Activated gamma-delta T cell treated with Interleukin-2 at 50 U/mL for 16 hours (primary cell): Measurements from ENCODE around the gene PCF11.
A peak's percentile ranks its signal among the peaks of the same experiment; 100 is the strongest.
"Not testable (repeated sequence)": the region's sequence is repeated elsewhere in the genome, so short reads cannot be mapped to it uniquely, and the experiment has no call there.

Source experiments
- DNase-seq: peaks from one replicate; pipeline ENCODE4 v3.0.0-alpha.2; 2020

The PCF11 gene

DNA sequence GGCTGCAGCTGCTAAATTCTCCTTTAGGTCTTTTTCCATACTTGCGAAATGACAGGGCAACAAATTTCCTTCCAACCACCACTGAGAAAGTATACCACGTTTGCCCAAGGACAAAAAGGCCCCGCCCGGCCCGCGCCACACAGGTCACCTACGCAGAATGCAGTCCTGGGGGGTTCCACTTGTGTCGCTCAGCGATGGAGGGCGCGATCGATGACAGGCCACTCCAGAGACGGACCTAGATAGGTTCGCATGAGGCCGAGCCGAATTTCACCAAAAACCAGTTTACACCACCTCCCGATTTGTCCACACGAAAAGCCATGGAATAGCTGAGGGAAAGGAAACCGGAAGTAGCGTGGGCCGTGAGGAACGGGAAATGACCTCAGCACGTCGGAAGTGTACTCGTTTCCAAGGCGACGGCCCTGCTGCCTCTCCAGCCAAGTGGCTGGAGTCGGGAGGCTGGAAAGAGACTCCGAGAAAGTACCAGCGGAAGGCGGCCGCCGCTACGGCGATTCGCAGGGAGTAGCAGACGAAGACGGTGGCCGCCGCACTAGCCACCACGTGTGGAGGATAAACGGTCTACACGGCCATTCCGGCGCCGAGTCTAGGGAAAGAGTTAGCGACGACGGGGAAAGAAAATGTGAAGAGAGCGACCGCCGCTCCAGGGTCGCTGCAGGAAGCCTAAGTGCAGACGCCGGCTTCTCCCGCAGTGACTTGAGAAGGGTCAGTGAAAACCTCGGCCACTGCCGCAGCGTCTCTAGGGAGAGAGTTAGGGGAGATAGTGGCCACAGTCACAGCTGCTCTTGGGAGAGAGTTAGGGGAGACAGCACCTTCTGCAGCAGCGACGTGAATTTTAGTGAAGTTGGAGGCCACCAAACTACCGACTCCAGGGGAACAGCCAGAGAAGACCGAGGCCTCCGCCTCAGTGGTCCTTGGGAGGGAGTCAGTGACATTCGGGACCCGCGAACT is 36.7 kb downstream of the PCF11 start, which contains the start of gene ANKRD42:
ANKRD42 (plus strand) TSS at position 398 of the 966 bp plus-strand sequence. CDS start 959 bp downstream, outside the sequence.
- DNase-seq, result peak; percentile 78

DNA sequence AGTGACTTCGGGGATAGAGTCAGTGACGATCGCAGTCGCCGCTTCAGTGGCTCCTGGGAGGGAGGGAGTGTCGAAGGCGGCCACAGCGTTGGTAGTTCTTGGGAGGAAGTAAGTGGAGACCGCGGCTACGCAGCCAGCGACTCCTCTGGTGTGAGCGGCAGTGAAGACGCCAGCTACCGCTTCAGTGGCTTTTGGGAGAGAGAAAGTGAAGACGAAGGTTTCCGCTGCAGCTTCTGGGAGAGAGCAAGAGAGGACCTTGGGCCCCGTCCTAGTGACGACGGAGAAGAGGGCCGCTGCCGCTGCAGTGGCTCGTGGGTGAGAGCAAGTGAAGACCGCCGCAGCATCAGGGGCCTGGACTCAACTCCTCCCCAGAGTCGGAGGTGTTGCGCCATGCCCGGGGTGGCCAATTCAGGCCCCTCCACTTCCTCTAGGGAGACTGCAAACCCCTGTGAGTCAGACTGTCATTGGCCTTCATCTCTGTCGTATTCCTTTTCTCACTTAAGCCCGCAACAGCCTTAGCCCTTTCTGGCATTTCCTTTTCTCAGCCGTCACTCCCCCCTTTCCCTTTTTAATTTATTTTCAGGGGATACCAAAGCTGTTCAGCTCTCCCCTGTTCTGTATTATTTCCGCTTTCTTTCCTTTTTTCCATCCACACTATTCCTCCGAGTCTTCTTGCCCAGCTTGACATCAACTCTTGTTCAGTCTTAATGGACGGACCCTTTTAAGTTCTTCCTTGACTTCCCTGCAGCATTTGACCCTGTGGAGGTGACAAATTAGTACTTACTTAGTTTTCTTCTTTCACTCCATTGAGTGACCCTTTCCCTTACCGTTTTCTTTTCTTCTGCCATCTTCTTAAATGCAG is 37.6 kb downstream of the PCF11 start:
- peak; percentile 55 for DNase-seq

DNA sequence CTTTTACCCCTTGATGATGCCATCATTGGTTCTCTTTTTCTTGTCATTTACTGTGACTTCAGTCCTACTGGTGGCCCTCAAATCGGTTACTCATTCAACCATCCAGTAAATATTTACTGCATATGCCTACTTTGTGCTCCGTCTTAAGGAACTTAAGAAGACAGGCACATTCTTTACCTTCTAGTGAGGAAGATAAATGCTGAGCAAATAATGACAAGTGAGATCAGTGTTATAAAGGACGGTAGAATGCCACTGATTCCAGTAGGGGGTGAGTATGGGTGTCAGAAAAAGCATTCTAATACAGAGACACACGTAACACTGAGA is 38.2 kb downstream of the PCF11 start:
- no peak for DNase-seq

DNA sequence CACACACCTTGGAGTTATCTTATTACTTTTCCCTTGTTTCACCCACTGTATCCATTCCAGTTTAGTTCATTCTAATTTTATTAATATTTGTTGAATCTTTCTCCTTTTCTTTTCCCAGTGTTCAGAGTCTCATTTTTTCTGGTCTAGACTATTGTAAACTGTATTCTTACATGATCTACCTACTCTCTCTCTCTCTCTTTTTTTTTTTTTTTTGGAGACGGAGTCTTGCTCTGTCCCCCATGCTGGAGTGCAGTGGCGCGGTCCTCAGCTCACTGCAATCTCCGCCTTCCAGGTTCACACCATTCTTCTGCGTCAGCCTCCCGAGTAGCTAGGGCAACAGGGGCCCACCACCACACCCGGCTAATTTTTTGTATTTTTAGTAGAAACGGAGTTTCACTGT is 38.7 kb downstream of the PCF11 start:
- no peak for DNase-seq

GRCh38 chr11:83200035-83200434 is 43.1 kb downstream of the PCF11 start:
- DNase-seq, result no peak

GRCh38 chr11:83205608-83206185 is 48.8 kb downstream of the PCF11 start:
- no peak for DNase-seq

GRCh38 chr11:83206221-83206620 is 49.3 kb downstream of the PCF11 start:
- DNase-seq, result no peak

- not testable (repeated sequence) for DNase-seq
Observed at GRCh38 chr11:83206771-83207382, 49.9 kb downstream of the PCF11 start.

GRCh38 chr11:83219095-83219494 is 62.2 kb downstream of the PCF11 start:
- DNase-seq, result no peak

- DNase-seq, result no peak
Observed at GRCh38 chr11:83220260-83220659, 63.3 kb downstream of the PCF11 start.

- DNase-seq, result no peak
Observed at GRCh38 chr11:83221694-83222093, 64.8 kb downstream of the PCF11 start.

- DNase-seq, result no peak
Observed at GRCh38 chr11:83222499-83222898, 65.6 kb downstream of the PCF11 start.

GRCh38 chr11:83223457-83223856 is 66.5 kb downstream of the PCF11 start:
- no peak for DNase-seq

DNA sequence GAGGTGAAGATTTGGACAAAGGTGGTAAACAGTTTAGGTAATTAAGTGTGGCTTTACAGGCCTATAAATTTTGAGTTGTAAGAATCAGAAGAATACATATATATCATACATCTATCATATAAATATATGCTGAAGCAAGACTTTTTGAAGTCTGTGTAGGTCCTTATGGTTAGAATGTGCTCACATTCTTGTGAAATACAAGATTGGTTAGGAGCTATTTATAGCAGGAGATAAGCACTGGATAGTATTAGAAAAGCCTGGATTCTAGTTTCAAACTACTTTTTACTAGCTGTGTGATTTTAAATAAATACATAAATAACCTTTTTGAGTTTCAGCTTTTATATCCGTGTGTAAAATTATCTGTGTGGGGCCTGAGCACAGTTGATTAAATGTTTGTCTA is 78.9 kb downstream of the PCF11 start:
- no peak for DNase-seq
